A549 (cell line): Measurements from ENCODE around the gene OPCML. TPM values are rescaled to one million over a fixed set of nuclear protein-coding genes. Genes with fewer than 3 reads are reported as not detected.

Experiments used
- ATAC-seq, 2 experiments: fragments of 200-7000 bp in 1 of 2; fragments of >200 bp in 1 of 2; cut with Nextera tagmentation in 1 of 2; cut with Tn5 transposase in 1 of 2; 3 replicates each; pipeline versions ENCODE4 v1.8.0 to v1.9.1; 2018 to 2020; ENCODE audit warnings: mild to moderate bottlenecking in 1 of 2, moderate library complexity in 1 of 2
- CTCF ChIA-PET: fragments of 300-600 bp; sonication (Branson Sonifier 250); formaldehyde crosslinking; extraction: SDS; loops from one replicate; lab custom pipeline; 2021; ENCODE audit warnings: antibody characterized with exemption, inconsistent platforms; lab: Yijun Ruan, JAX
- POLR2A ChIA-PET: fragments of 350-600 bp; formaldehyde crosslinking; extraction: SDS; loops from one replicate; lab custom pipeline; 2021; ENCODE audit warnings: antibody characterized with exemption, inconsistent platforms; lab: Yijun Ruan, JAX
- DNase-seq, 2 experiments: peaks; one replicate each; pipeline versions ENCODE4 v3.0.0 to v3.0.0-alpha.2; 2011 to 2016; ENCODE audit warnings: low read depth in 1 of 2, low spot score in 1 of 2
- FAIRE-seq: peaks from 2 replicates; lab custom pipeline; 2011; peaks lifted over from hg19 to GRCh38; lab: Jason Lieb, UNC
- H3K27ac ChIP-seq, 2 experiments: fragments of >200 bp; sonication (Bioruptor Twin); formaldehyde crosslinking; 3 replicates each; pipeline ENCODE4 v1.5.1; 2016 to 2017
- H3K4me1 ChIP-seq: fragments of >200 bp; sonication (Bioruptor Twin); formaldehyde crosslinking; 3 replicates; pipeline ENCODE4 v1.6.1; 2016
- H3K4me2 ChIP-seq: fragments of >200 bp; sonication (Bioruptor Twin); formaldehyde crosslinking; 3 replicates; pipeline ENCODE4 v1.6.1; 2016
- H3K4me3 ChIP-seq: fragments of >200 bp; sonication (Bioruptor Twin); formaldehyde crosslinking; 3 replicates; pipeline ENCODE4 v1.5.1; 2016
- H3K9me3 ChIP-seq: fragments of >200 bp; sonication (Bioruptor Twin); formaldehyde crosslinking; 3 replicates; pipeline ENCODE4 v1.6.1; 2016
- BHLHE40 ChIP-seq: IDR thresholded peaks from 2 replicates; pipeline ENCODE4 v1.6.1; 2012; ENCODE audit warnings: low read depth, low read length, inconsistent platforms
- CHD2 ChIP-seq: fragments of 150-350 bp; IDR thresholded peaks from 2 replicates; pipeline ENCODE4 v1.6.1; 2014; ENCODE audit warnings: low read length; ENCODE audit not compliant: partially characterized antibody
- CHD4 ChIP-seq: fragments of 200-600 bp; sonication (generic); IDR thresholded peaks from 2 replicates; pipeline ENCODE4 v1.6.1; 2016; ENCODE audit warnings: antibody characterized with exemption, mild to moderate bottlenecking, borderline replicate concordance
- EHF ChIP-seq: fragments of 250-450 bp; sonication (Bioruptor Pico); IDR thresholded peaks from 2 replicates; pipeline ENCODE4 v1.5.0; 2020; ENCODE audit warnings: mild to moderate bottlenecking
- EP300 ChIP-seq, 2 experiments: fragments of >200 bp; sonication (Bioruptor Twin); formaldehyde crosslinking; IDR thresholded peaks; 2 replicates in 1 of 2; 3 replicates in 1 of 2; pipeline ENCODE4 v1.6.1; 2016 to 2017
- FOSL2 ChIP-seq, 2 experiments: fragments of 450-650 bp in 1 of 2; fragments of >200 bp in 1 of 2; sonication (Bioruptor Twin) in 1 of 2; formaldehyde crosslinking; IDR thresholded peaks; 2 replicates each; pipeline versions ENCODE4 v1.5.0 to v1.6.1; 2016 to 2020; ENCODE audit warnings: mild to moderate bottlenecking in 1 of 2, moderate library complexity in 1 of 2
- FOXS1 ChIP-seq: fragments of 250-450 bp; sonication (Bioruptor Pico); IDR thresholded peaks from 2 replicates; pipeline ENCODE4 v1.5.0; 2020; ENCODE audit warnings: mild to moderate bottlenecking, moderate library complexity
- HDAC2 ChIP-seq: fragments of 200-600 bp; sonication (generic); IDR thresholded peaks from 2 replicates; pipeline ENCODE4 v1.6.1; 2016
- HEYL ChIP-seq: fragments of 250-450 bp; sonication (Bioruptor Pico); IDR thresholded peaks from 2 replicates; pipeline ENCODE4 v1.8.0; 2021; ENCODE audit warnings: mild to moderate bottlenecking, moderate library complexity
- HOXB13 ChIP-seq: fragments of 250-450 bp; sonication (Bioruptor Pico); IDR thresholded peaks from 2 replicates; pipeline ENCODE4 v1.5.0; 2020; ENCODE audit warnings: low read depth, mild to moderate bottlenecking, moderate library complexity
- HOXB5 ChIP-seq: fragments of 250-450 bp; sonication (Bioruptor Pico); IDR thresholded peaks from 2 replicates; pipeline ENCODE4 v1.5.0; 2020; ENCODE audit warnings: mild to moderate bottlenecking, moderate library complexity
- JUN ChIP-seq, 2 experiments: fragments of >200 bp; sonication (Bioruptor Twin); formaldehyde crosslinking; IDR thresholded peaks; 2 replicates in 1 of 2; 3 replicates in 1 of 2; pipeline ENCODE4 v1.6.1; 2016 to 2017
- KDM1A ChIP-seq: fragments of 200-600 bp; sonication (generic); IDR thresholded peaks from 2 replicates; pipeline ENCODE4 v1.6.1; 2016; ENCODE audit warnings: low read depth, mild to moderate bottlenecking
- KDM5A ChIP-seq: fragments of 200-600 bp; sonication (generic); IDR thresholded peaks from 2 replicates; pipeline ENCODE4 v1.6.1; 2016; ENCODE audit warnings: antibody characterized with exemption, mild to moderate bottlenecking
- MAFK ChIP-seq: fragments of 450-650 bp; IDR thresholded peaks from 2 replicates; pipeline ENCODE4 v1.6.1; 2014; ENCODE audit not compliant: partially characterized antibody
- MAX ChIP-seq: IDR thresholded peaks from 2 replicates; pipeline ENCODE4 v1.6.1; 2012
- MAZ ChIP-seq: fragments of 150-350 bp; IDR thresholded peaks from 2 replicates; pipeline ENCODE4 v1.6.1; 2014; ENCODE audit warnings: antibody characterized with exemption, low read depth, low read length, borderline replicate concordance
- PHF8 ChIP-seq: fragments of 200-600 bp; sonication (generic); IDR thresholded peaks from 2 replicates; pipeline ENCODE4 v1.6.1; 2016; ENCODE audit warnings: low read depth, mild to moderate bottlenecking, antibody characterized with exemption, moderate library complexity, borderline replicate concordance
- RAD21 ChIP-seq, 2 experiments: fragments of >200 bp in 1 of 2; sonication (Bioruptor Twin) in 1 of 2; formaldehyde crosslinking in 1 of 2; IDR thresholded peaks in 1 of 2; conservative IDR thresholded peaks in 1 of 2; 2 replicates in 1 of 2; 3 replicates in 1 of 2; pipeline ENCODE4 v1.6.1; 2012 to 2018; ENCODE audit warnings: inconsistent platforms in 1 of 2
- RFX5 ChIP-seq: fragments of 450-650 bp; IDR thresholded peaks from 2 replicates; pipeline ENCODE4 v1.7.1; 2014; ENCODE audit warnings: antibody characterized with exemption, mild to moderate bottlenecking, moderate library complexity
- SREBF2 ChIP-seq: fragments of 450-650 bp; IDR thresholded peaks from 2 replicates; pipeline ENCODE4 v1.6.1; 2014; ENCODE audit warnings: mild to moderate bottlenecking, moderate library complexity
- TP53 ChIP-seq: fragments of 250-450 bp; sonication (Bioruptor Pico); IDR thresholded peaks from 2 replicates; pipeline ENCODE4 v1.5.0; 2021; ENCODE audit warnings: mild to moderate bottlenecking, moderate library complexity
- ZNF302 ChIP-seq: fragments of 250-450 bp; sonication (Bioruptor Pico); IDR thresholded peaks from 2 replicates; pipeline ENCODE4 v1.9.0; 2021; ENCODE audit warnings: inconsistent platforms, mild to moderate bottlenecking, moderate library complexity
- ZSCAN20 ChIP-seq: fragments of 250-450 bp; sonication (Bioruptor Pico); IDR thresholded peaks from 2 replicates; pipeline ENCODE4 v1.8.0; 2022; ENCODE audit warnings: mild to moderate bottlenecking, moderate library complexity
- WGBS: methylation state at CpG from one replicate; pipeline ENCODE4 v1.1.6; 2017; ENCODE audit errors: missing lambda C conversion rate; 5-methylcytosine and 5-hydroxymethylcytosine counted together
- polyA plus RNA-seq, 4 experiments: library from polyadenylated mRNA; depleted of rRNA in 3 of 4; stranded (reverse); fragments of >200 nt; fragmentation: RNase III in 1 of 4; extraction: RNeasy Plus Mini Kit Qiagen cat#74134 plus additional on column Dnase treatment in 1 of 4; gene quantifications; 2 replicates in 3 of 4; 3 replicates in 1 of 4; pipeline ENCODE4 v1.2.3, GENCODE V29; 2011 to 2017
- TF ChIP-seq, protein P1 (sequence below): fragments of >200 bp; sonication (Bioruptor Twin); formaldehyde crosslinking; IDR thresholded peaks from 2 replicates; pipeline ENCODE4 v1.6.1; 2016
- TF ChIP-seq, protein P2 (sequence below): fragments of >200 bp; sonication (Bioruptor Twin); formaldehyde crosslinking; IDR thresholded peaks from 3 replicates; pipeline ENCODE4 v1.6.1; 2016

OPCML gene
- polyA plus RNA-seq, 2 of the 4 experiments (the other 2 are of a cell fraction): not detected

DNA sequence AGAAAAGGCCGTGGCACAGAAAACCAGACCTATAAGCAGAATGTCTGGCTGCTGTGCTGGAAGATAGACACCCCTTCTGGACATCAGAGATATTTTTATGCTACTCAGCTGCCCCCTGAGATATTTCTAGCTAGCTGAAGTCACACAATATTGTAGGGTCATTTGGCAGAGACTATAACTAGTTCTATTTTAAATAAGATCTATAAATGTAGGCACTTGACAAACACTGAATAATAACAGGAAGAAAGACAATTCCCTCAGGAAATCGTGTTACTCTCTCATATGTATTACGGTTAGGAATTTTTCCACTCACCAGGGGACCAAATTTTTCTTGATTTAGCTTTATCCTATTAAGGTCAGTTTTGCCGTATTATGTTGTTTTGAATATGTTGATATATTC, 845.4 kb downstream of the OPCML start:
- 30% methylated on average over 4 of the region's 4 CpGs for WGBS
- Histone ChIP-seq H3K27ac (no peak overlapping the region), H3K4me2 (no peak overlapping the region), H3K4me3 (no peak overlapping the region), H3K9me3 (no peaks in the 10 kb centered on the region), H3K4me1 (no peaks in the 10 kb centered on the region)
- DNase-seq: no peak
- no peak for ATAC-seq
- TF ChIP-seq RFX5 (no peak), MAZ (no peak), CHD2 (no peak), FOSL2 (IDR thresholded peaks at IDR 0.05) (no peak), FOSL2 (CRISPR knock-in tag; IDR thresholded peaks at IDR 0.05) (no peak), ZSCAN20 (CRISPR knock-in tag) (no peak), HEYL (CRISPR knock-in tag) (no peak), MAFK (no peak), BHLHE40 (no peak), EHF (CRISPR knock-in tag) (no peak), HOXB5 (no peak), PHF8 (no peak), EP300 (IDR thresholded peaks at IDR 0.05) (no peak), FOXS1 (CRISPR knock-in tag) (no peak), CHD4 (no peak)
- TF ChIP-seq, protein P1, sequence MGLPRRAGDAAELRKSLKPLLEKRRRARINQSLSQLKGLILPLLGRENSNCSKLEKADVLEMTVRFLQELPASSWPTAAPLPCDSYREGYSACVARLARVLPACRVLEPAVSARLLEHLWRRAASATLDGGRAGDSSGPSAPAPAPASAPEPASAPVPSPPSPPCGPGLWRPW: no peak
- ChIA-PET POLR2A (no interaction called here), CTCF (no interaction called here)
- FAIRE-seq: no peak

GRCh38 chr11:132685174-132685611, 847.1 kb downstream of the OPCML start:
- ATAC-seq: no peak
- no peak overlapping the region for H3K4me3 ChIP-seq
- FAIRE-seq: no peak
- no peak for TF ChIP-seq MAX
- no peak for TF ChIP-seq JUN (IDR thresholded peaks at IDR 0.05)
- no peak for TF ChIP-seq HDAC2
- TF ChIP-seq HOXB13: no peak
- TF ChIP-seq EP300 (IDR thresholded peaks at IDR 0.05): no peak
- no peak for TF ChIP-seq ZNF302 (CRISPR knock-in tag)
- no peak for TF ChIP-seq CHD2
- no peak for TF ChIP-seq PHF8
- TF ChIP-seq SREBF2: no peak
- TF ChIP-seq, protein P1: no peak
- no peak for TF ChIP-seq KDM1A
- no peak for TF ChIP-seq TP53 (CRISPR knock-in tag)
- TF ChIP-seq, protein P2, sequence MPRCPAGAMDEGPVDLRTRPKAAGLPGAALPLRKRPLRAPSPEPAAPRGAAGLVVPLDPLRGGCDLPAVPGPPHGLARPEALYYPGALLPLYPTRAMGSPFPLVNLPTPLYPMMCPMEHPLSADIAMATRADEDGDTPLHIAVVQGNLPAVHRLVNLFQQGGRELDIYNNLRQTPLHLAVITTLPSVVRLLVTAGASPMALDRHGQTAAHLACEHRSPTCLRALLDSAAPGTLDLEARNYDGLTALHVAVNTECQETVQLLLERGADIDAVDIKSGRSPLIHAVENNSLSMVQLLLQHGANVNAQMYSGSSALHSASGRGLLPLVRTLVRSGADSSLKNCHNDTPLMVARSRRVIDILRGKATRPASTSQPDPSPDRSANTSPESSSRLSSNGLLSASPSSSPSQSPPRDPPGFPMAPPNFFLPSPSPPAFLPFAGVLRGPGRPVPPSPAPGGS: no peak
- no peak for TF ChIP-seq KDM5A
- TF ChIP-seq RAD21 (conservative IDR thresholded peaks at IDR 0.05 in 1 of 2, IDR thresholded peaks at IDR 0.05 in 1 of 2): no peak
- TF ChIP-seq MAFK: no peak
- no peaks in the 10 kb centered on the region for H3K4me1 ChIP-seq
- ChIA-PET CTCF (no interaction called here), POLR2A (no interaction called here)
- DNase-seq: no peak
- no peak overlapping the region for H3K27ac ChIP-seq
- no peak overlapping the region for H3K4me2 ChIP-seq
- no peaks in the 10 kb centered on the region for H3K9me3 ChIP-seq
- WGBS: 4% methylated on average over 3 of the region's 3 CpGs
